Posterior vena cava (tissue), 2 donors: ENCODE results near the gene TSPAN16. TPM values are rescaled to one million over a fixed set of nuclear protein-coding genes. Genes with fewer than 3 reads are reported as not detected.

ENCODE experiments used
- DNase-seq: peaks from one replicate; pipeline ENCODE4 v3.0.0-alpha.2; 2020; ENCODE audit warnings: low spot score
- intact Hi-C, 2 donors: fragments of 100-400 bp; cut with DNase I; formaldehyde crosslinking; loops; one replicate each; pipeline versions ENCODE4 v1.14.1 to v1.14.2; 2022 to 2023
- long read RNA-seq, 2 donors: library from polyadenylated mRNA; unstranded; transcript quantifications; one replicate each; pipeline ENCODE4 v2.0.0, GENCODE V29; 2020 to 2021
- total RNA-seq, 2 donors: library from RNA; stranded (reverse); fragmentation: NEBNext Ultra II Directional; extraction: Animal tissue kit (Norgen Biotek cat#: 25700); gene quantifications; one replicate each; pipeline ENCODE4 v1.2.1, GENCODE V29; 2021
- donor health status: DM: yes; HTN: yes; CAD: no.
- donor health status: DM: yes; HTN: yes; CAD: no.

TSPAN16 gene, protein sequence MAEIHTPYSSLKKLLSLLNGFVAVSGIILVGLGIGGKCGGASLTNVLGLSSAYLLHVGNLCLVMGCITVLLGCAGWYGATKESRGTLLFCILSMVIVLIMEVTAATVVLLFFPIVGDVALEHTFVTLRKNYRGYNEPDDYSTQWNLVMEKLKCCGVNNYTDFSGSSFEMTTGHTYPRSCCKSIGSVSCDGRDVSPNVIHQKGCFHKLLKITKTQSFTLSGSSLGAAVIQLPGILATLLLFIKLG
- not detected for total RNA-seq
- long read RNA-seq, donor 1, partial matches to known transcripts: 0 of 4 reads
- long read RNA-seq, donor 1, other reads (novel, unspliced or antisense): 4 of 4 reads
- long read RNA-seq, donor 2, partial matches to known transcripts: 0 of 5 reads
- long read RNA-seq, donor 2, other reads (novel, unspliced or antisense): 5 of 5 reads

- no peak for DNase-seq
- intact Hi-C loops: loop anchor here in 1 of 2 donors (5.0 kb wide), 1 partner anchor 152 kb away; no protein-coding TSS in a partner anchor
Observed at GRCh38 chr19:11295665-11296245, at the start of gene TSPAN16. Gene TSPAN16 (plus strand): TSS chr19:11296160. CDS start chr19:11296298, 138 bp downstream.

DNA sequence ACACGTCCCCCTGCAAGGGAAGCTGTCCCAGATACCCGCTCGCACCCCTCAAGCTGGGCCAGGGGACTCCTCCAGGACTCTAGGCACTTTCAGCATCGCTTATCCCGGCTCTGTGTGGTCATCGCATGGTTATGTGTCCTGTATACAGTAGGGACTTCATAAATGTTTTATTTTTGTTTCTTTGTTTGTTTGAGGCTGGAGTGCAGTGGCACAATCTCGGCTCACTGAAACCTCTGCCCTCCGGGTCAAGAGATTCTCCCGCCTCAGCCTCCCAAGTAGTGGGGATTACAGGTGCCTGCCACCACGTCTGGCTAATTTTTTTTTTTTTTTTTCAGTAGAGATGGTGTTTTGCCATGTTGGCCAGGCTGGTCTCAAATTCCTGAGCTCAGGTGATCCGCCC, 49.0 kb upstream of the TSPAN16 start:
- DNase-seq: no peak
- intact Hi-C loops: no loop called here

DNA sequence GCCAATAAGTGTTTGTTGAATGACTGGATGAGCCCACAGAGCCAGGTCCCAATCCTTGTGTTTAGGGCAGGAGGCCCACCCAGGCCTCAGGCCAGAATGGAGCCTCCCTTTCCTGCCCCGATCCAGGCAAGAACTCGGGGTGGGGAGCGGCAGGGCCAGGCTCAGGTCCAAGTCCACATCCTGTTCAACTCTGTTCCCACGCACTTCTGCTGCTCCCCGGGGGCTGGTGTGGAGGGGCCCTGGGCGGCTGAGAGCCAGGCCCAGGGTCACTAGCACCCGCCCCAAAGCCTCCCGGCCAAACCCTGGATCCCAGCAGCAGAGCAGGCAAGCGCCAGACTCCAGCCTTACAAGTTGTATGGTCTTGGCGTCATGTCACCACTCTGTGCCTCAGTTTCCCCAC, 48.6 kb upstream of the TSPAN16 start:
- DNase-seq: peak; percentile 87
- intact Hi-C loops: no loop called here

- intact Hi-C loops: no loop called here
- DNase-seq: no peak
Observed at GRCh38 chr19:11247934-11248333, 48.0 kb upstream of the TSPAN16 start.

- intact Hi-C loops: no loop called here
- no peak for DNase-seq
Observed at GRCh38 chr19:11248852-11249251, 47.1 kb upstream of the TSPAN16 start.

DNA sequence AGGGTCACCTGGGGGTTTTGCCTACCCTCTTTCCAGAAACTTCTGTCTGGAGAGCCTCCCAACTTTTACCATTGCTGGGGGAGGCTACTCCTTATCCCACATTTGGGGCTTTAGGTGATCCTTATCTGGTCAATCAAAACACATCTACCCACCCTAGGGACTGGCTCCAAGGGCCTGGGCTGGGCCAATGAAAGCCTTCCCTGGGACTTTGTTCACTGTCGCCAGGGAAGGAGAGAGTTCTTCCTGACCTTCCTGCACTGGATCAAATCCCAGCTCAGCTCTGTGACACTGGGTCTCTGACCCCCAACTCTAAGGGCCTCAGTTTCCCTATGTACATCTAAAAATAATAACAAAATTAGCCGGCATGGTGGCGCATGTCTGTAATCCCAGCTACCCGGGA, 44.7 kb upstream of the TSPAN16 start:
- intact Hi-C loops: no loop called here
- DNase-seq: no peak

DNA sequence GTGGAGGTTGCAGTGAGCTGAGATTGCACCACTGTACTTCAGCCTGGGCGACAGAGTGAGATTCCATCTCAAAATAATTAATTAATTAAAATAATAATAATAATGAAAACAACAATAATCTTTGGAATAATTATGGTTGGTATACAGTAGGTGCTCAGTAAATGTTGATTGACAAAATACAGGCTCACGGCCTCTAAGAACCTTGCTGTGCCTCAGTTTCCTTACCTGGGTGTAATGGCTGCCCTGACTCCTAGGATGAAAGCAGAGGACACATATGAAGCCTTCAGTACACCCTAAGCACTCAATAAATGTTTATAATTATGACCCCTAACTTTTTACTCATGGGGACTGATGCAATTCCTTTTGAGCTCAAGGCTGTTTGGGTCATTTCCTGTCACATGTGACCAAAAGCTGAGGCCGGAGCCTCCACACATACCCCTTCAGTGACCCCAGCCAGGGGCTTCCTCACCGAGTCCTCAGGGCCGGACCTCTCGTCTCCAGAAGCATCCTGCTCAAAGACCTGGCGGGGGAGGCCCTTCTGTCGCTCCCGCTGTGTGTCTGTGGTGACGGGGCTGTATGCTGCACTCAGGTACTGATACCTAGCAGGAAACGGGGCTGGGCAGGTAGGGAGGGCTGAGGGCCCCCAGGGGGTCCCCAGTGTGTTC, 44.2 kb upstream of the TSPAN16 start:
- intact Hi-C loops: no loop called here
- DNase-seq: no peak

- intact Hi-C loops: no loop called here
- no peak for DNase-seq
Observed at GRCh38 chr19:11252665-11253355, 43.1 kb upstream of the TSPAN16 start.

GRCh38 chr19:11254666-11255065, 41.3 kb upstream of the TSPAN16 start:
- intact Hi-C loops: loop anchor here in 1 of 2 donors (5.0 kb wide), 1 partner anchor 782 kb away; no protein-coding TSS in a partner anchor
- no peak for DNase-seq

- no peak for DNase-seq
- intact Hi-C loops: loop anchor here in 1 of 2 donors (5.0 kb wide), 1 partner anchor 784 kb away; no protein-coding TSS in a partner anchor
Observed at GRCh38 chr19:11256189-11256588, 39.8 kb upstream of the TSPAN16 start.

DNA sequence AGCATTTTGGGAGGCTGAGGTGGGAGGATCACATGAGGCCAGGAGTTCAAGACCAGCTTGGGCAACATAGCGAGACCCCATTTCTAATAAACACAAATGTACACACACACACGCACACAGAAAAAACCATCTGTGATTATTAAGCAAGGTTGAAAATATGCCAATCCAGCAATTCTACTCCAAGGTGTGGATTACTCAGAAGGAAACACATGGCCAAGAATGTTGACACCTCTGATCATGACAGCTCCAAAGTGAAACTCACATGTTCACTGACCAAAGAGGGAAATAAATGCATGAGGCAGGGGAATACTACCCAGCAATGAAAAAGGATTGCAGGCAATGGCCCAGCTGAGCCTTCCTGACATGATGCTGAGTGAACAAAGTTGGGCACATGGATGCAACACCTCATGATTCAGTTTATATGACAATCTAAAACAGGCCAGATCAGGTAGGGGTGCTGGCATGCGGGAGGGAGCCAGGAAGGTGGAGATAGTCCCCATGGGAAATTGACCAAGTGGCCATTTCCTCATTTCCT, 38.0 kb upstream of the TSPAN16 start:
- intact Hi-C loops: loop anchor here in 1 of 2 donors (5.0 kb wide), 1 partner anchor 786 kb away; no protein-coding TSS in a partner anchor
- no peak for DNase-seq

DNA sequence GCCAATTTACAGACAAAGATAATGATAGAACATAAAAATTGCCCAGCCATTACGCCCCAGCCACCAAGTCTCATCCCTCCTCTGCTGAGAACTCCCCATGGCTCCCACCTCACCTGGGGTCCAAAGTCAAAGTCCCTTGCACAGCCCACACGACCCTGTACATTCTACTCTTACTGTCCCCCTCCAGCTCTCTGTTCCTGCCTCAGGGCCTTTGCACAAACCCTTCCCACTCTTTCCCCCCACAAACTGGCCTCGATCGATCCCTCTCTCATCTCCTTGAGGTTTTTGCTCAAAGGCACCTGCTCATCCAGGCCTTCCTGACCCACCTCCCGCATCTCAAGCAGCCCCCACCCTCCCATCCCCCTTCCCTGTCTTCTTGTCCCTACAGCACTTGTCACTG, 35.0 kb upstream of the TSPAN16 start:
- intact Hi-C loops: no loop called here
- no peak for DNase-seq

DNA sequence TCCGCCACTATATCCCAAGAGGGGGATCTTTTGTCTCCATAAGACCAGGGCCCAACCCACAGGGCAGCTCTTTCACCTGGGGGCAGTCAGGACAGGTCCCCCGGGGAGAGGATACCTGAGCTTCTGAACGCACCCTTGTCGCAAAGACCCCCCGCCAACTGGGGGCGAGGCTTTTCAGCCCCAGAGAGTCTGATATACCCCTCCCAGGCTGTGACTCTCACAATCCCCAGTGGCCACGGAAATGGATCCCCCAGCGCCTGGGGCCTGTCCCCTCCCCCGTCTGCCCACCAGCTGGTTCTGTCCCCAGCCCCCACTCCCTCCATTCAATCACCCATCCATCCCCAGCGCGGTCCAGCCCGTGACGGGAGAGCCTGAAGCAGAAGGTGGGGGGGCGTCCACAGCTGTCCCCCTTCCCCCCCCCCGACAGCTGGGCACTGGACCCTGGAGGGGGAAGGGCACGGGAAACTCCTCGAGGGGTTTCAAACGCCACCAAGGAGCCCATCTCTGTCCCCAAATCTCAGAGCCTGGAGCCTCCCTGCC, 34.5 kb upstream of the TSPAN16 start:
- intact Hi-C loops: no loop called here
- no peak for DNase-seq

- no peak for DNase-seq
- intact Hi-C loops: no loop called here
Observed at GRCh38 chr19:11261971-11262839, 33.8 kb upstream of the TSPAN16 start, which contains the start of gene DOCK6. Gene DOCK6 (minus strand): TSS chr19:11262524. CDS start chr19:11262440, 84 bp downstream.

- intact Hi-C loops: no loop called here
- DNase-seq: no peak
Observed at GRCh38 chr19:11263726-11264125, 32.2 kb upstream of the TSPAN16 start.

GRCh38 chr19:11264452-11265176, 31.3 kb upstream of the TSPAN16 start:
- intact Hi-C loops: no loop called here
- no peak for DNase-seq

DNA sequence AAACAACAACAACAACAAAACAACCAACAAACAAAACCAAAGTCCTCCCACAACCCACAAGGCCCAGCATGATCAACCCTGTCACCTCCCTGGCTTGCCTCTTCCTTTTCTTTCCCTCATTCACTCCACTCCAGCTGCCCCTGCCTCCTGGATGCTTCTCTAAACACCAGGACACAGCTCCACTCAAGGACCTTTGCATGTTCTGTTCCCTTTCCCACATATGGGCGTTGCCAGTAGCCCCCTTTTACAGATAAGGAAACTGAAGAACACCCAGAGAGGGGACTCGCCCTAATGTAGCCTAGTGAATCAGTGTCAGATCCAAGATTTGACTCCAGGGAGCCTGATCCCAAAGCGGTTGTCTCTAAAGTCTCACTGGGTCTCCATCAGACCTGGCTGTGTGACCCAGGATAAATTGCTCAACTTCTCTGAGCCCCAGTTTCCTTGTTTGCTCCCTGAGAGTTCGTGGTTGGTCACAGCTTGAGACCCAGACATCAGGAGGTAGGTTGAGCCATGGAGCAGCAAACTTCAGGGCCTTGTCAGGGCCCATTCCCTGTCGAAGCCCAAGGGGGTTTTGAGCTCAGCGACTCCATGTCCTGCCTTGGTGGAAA, 30.7 kb upstream of the TSPAN16 start:
- intact Hi-C loops: no loop called here
- no peak for DNase-seq
